ENCODE data around the gene CUBN. TPM values are rescaled to one million over a fixed set of nuclear protein-coding genes. Genes with fewer than 3 reads are reported as not detected.

The CUBN gene
- total RNA-seq, 1 donor from 2014 or later: 0.30 TPM

GRCh38 chr10:17073725-17074540, 55.7 kb downstream of the CUBN start:
- H3K4me1 Mint-ChIP-seq (ENCODE audit: low read depth): peaks cover 5% of the 10 kb centered on the region
- no peak for DNase-seq (ENCODE audit: low spot score)
- intact Hi-C loops (cut with micrococcal nuclease): no loop called here
- H3K36me3 Mint-ChIP-seq (ENCODE audit: low read depth): no peaks in the 10 kb centered on the region
- H3K27me3 Mint-ChIP-seq (ENCODE audit: low read depth): peaks cover 12% of the 10 kb centered on the region
- no peak overlapping the region for H3K4me3 Mint-ChIP-seq (ENCODE audit: low read depth)
- H3K27ac Mint-ChIP-seq: no peak overlapping the region
- no peaks in the 10 kb centered on the region for H3K9me3 Mint-ChIP-seq

DNA sequence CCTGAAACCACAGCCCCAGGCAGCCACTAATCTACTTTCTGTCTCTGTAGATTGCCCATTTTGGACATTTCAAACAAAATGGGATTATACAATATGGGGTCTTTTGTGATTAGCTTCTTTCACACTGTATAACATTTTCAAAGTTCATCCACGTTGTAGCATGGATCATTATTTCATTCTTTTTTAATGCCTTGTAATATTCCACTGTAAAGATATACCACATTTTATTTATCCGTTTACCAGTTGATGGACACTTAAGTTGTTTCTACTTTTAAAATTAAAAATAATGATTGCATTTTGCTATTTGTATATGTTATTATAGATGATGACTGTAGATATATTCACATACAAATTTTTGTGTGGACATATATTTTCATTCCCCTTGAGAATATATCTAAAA, 60.7 kb downstream of the CUBN start:
- no peak overlapping the region for H3K4me3 Mint-ChIP-seq (ENCODE audit: low read depth)
- peaks cover 16% of the 10 kb centered on the region for H3K4me1 Mint-ChIP-seq (ENCODE audit: low read depth)
- DNase-seq (ENCODE audit: low spot score): no peak
- no peaks in the 10 kb centered on the region for H3K9me3 Mint-ChIP-seq
- H3K27ac Mint-ChIP-seq: no peak overlapping the region
- intact Hi-C loops (cut with micrococcal nuclease): no loop called here
- no peaks in the 10 kb centered on the region for H3K36me3 Mint-ChIP-seq (ENCODE audit: low read depth)
- peaks cover 25% of the 10 kb centered on the region for H3K27me3 Mint-ChIP-seq (ENCODE audit: low read depth)

DNA sequence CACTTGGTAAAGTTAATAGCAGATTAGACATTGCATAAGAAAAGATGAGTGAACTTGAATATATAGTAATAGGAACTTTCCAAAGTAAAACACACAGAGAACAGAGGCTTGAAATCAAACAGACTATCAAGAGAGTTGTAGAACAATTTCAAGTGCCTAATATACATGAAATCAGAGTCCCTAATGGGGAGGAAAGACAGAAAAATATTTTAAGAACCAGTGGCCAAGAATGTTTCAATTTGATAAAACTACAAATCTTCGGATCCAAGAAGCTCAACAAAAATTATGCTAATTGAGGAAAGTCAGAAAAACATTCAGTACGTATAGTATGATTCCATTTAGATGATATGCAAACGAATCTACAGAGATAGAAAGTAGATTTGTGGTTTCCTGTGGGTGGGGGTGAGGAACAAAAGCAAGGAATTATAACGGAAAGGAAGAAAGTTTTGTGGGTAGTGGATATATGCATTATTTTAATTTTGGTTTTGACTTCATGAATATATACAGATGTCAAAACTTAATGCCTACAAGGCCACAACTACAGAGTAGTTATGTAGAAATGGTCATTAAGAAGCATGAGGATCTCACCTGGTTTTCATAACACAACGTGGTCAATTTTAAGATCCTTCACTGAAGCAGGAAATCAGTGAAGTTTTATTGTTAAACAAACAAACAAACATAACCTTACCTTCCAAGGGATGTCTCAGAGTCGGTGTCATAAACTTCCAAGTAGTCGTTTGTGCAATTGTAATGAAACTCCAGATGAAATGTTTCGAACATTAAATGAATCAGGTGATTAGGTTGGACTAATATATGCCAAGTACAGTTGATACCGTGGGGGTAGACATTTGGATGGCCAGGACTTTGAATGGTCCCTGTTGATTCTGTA, 62.0 kb downstream of the CUBN start:
- no peak for DNase-seq (ENCODE audit: low spot score)
- H3K9me3 Mint-ChIP-seq: no peaks in the 10 kb centered on the region
- peaks cover 25% of the 10 kb centered on the region for H3K27me3 Mint-ChIP-seq (ENCODE audit: low read depth)
- no peak overlapping the region for H3K4me3 Mint-ChIP-seq (ENCODE audit: low read depth)
- H3K27ac Mint-ChIP-seq: no peak overlapping the region
- no peaks in the 10 kb centered on the region for H3K36me3 Mint-ChIP-seq (ENCODE audit: low read depth)
- intact Hi-C loops (cut with micrococcal nuclease): loop anchor here (2.0 kb wide), 1 partner anchor 45 kb away; no protein-coding TSS in a partner anchor
- peaks cover 19% of the 10 kb centered on the region for H3K4me1 Mint-ChIP-seq (ENCODE audit: low read depth)

DNA sequence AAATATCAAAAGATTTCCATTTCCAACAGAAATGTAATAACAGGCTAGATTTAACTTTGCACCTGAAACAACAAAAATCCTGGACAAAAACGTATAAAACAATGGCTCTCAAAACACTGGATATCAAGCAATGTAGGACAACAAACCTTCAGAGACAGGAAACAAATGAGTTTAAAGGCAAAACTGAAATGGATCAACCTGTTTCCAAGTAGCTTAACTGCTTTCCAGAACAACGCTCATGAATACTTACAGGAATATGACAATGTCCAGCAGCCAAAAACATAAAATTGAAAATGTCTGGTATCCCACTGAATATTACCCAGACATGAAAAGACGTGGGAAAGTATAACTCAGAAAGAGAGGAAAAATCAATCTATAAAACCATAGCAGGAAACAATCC, 62.8 kb downstream of the CUBN start:
- intact Hi-C loops (cut with micrococcal nuclease): loop anchor here (2.0 kb wide), 1 partner anchor 44 kb away; no protein-coding TSS in a partner anchor
- no peak for DNase-seq (ENCODE audit: low spot score)
- Mint-ChIP-seq H3K4me1 (ENCODE audit: low read depth) (peaks cover 25% of the 10 kb centered on the region), H3K36me3 (ENCODE audit: low read depth) (no peaks in the 10 kb centered on the region), H3K27me3 (ENCODE audit: low read depth) (peaks cover 18% of the 10 kb centered on the region), H3K9me3 (no peaks in the 10 kb centered on the region), H3K4me3 (ENCODE audit: low read depth) (no peak overlapping the region), H3K27ac (no peak overlapping the region)

DNA sequence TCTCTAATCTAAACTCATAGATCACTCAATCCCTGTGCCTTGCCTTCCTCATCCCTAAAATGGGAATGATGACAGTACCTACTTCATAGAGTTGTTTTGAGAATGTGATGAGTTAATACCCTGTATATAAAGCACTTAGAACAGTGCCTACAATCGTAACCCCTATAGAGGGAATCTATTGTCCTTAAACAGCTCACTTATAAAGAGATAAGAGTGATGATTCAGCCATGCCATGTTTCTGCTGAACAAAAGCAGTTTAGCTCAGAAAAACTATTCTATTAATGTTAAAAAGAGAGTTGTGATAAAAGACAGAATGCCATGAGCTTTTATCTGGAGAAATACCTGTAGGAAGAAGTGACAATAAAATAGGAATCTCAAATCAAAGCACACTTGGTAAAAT, 63.6 kb downstream of the CUBN start:
- Mint-ChIP-seq H3K4me3 (ENCODE audit: low read depth) (no peak overlapping the region), H3K36me3 (ENCODE audit: low read depth) (no peaks in the 10 kb centered on the region), H3K27me3 (ENCODE audit: low read depth) (peaks cover 17% of the 10 kb centered on the region), H3K9me3 (no peaks in the 10 kb centered on the region), H3K27ac (no peak overlapping the region), H3K4me1 (ENCODE audit: low read depth) (peaks cover 33% of the 10 kb centered on the region)
- intact Hi-C loops (cut with micrococcal nuclease): loop anchor here (2.0 kb wide), 1 partner anchor 43 kb away; no protein-coding TSS in a partner anchor
- DNase-seq (ENCODE audit: low spot score): no peak

- H3K4me3 Mint-ChIP-seq (ENCODE audit: low read depth): no peak overlapping the region
- no peak overlapping the region for H3K27ac Mint-ChIP-seq
- peaks cover 13% of the 10 kb centered on the region for H3K27me3 Mint-ChIP-seq (ENCODE audit: low read depth)
- H3K36me3 Mint-ChIP-seq (ENCODE audit: low read depth): no peaks in the 10 kb centered on the region
- H3K9me3 Mint-ChIP-seq: no peaks in the 10 kb centered on the region
- no peak for DNase-seq (ENCODE audit: low spot score)
- peaks cover 33% of the 10 kb centered on the region for H3K4me1 Mint-ChIP-seq (ENCODE audit: low read depth)
- intact Hi-C loops (cut with micrococcal nuclease): no loop called here
Observed at GRCh38 chr10:17065273-17065672, 64.3 kb downstream of the CUBN start.

- intact Hi-C loops (cut with micrococcal nuclease): loop anchor here (5.0 kb wide), 1 partner anchor 193 kb away; no protein-coding TSS in a partner anchor
- Mint-ChIP-seq H3K27ac (no peak overlapping the region), H3K9me3 (no peaks in the 10 kb centered on the region), H3K36me3 (ENCODE audit: low read depth) (no peaks in the 10 kb centered on the region), H3K4me3 (ENCODE audit: low read depth) (no peak overlapping the region), H3K4me1 (ENCODE audit: low read depth) (peaks cover 33% of the 10 kb centered on the region), H3K27me3 (ENCODE audit: low read depth) (peaks cover 14% of the 10 kb centered on the region)
- no peak for DNase-seq (ENCODE audit: low spot score)
Observed at GRCh38 chr10:17064435-17064834, 65.2 kb downstream of the CUBN start.

DNA sequence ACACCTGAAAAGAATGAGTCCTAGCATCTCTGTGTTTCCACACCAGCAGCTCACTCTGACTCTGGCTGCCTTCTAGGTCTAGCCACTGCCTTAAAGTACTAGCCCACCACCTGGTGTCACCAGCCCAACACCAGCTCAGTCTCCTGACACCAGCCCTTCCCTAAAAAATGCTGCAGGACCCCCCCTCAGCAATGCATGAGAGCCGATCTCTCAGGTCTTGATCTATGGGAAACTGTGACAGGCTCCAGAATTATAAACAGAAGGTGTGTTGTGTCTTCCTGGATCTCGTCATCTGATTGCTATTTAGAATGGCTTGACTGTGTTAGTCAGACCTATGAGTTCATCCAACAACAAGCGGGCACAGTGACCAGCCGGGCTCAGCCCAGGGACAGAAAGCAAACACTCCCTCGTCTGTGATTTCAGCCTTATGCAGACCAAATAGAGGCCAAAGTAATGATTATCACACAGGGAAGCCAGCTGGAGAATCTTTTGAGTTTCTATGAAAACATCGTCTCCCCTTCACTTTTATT, 66.6 kb downstream of the CUBN start:
- H3K4me3 Mint-ChIP-seq (ENCODE audit: low read depth): no peak overlapping the region
- no peaks in the 10 kb centered on the region for H3K9me3 Mint-ChIP-seq
- no peak for DNase-seq (ENCODE audit: low spot score)
- intact Hi-C loops (cut with micrococcal nuclease): loop anchor here (5.0 kb wide), 1 partner anchor 194 kb away; no protein-coding TSS in a partner anchor
- peaks cover 36% of the 10 kb centered on the region for H3K4me1 Mint-ChIP-seq (ENCODE audit: low read depth)
- no peaks in the 10 kb centered on the region for H3K36me3 Mint-ChIP-seq (ENCODE audit: low read depth)
- peaks cover 17% of the 10 kb centered on the region for H3K27me3 Mint-ChIP-seq (ENCODE audit: low read depth)
- no peak overlapping the region for H3K27ac Mint-ChIP-seq

GRCh38 chr10:17062493-17062892, 67.1 kb downstream of the CUBN start:
- peaks cover 30% of the 10 kb centered on the region for H3K4me1 Mint-ChIP-seq (ENCODE audit: low read depth)
- no peak overlapping the region for H3K27ac Mint-ChIP-seq
- intact Hi-C loops (cut with micrococcal nuclease): loop anchor here (5.0 kb wide), 1 partner anchor 195 kb away; no protein-coding TSS in a partner anchor
- no peak for DNase-seq (ENCODE audit: low spot score)
- no peaks in the 10 kb centered on the region for H3K36me3 Mint-ChIP-seq (ENCODE audit: low read depth)
- H3K27me3 Mint-ChIP-seq (ENCODE audit: low read depth): peaks cover 17% of the 10 kb centered on the region
- H3K4me3 Mint-ChIP-seq (ENCODE audit: low read depth): no peak overlapping the region
- H3K9me3 Mint-ChIP-seq: no peaks in the 10 kb centered on the region

- Mint-ChIP-seq H3K4me1 (ENCODE audit: low read depth) (peaks cover 26% of the 10 kb centered on the region), H3K4me3 (ENCODE audit: low read depth) (no peak overlapping the region), H3K36me3 (ENCODE audit: low read depth) (no peaks in the 10 kb centered on the region), H3K27me3 (ENCODE audit: low read depth) (peaks cover 17% of the 10 kb centered on the region), H3K9me3 (no peaks in the 10 kb centered on the region), H3K27ac (no peak overlapping the region)
- DNase-seq (ENCODE audit: low spot score): no peak
- intact Hi-C loops (cut with micrococcal nuclease): loop anchor here (5.0 kb wide), 1 partner anchor 195 kb away; no protein-coding TSS in a partner anchor
Observed at GRCh38 chr10:17062009-17062408, 67.6 kb downstream of the CUBN start.

DNA sequence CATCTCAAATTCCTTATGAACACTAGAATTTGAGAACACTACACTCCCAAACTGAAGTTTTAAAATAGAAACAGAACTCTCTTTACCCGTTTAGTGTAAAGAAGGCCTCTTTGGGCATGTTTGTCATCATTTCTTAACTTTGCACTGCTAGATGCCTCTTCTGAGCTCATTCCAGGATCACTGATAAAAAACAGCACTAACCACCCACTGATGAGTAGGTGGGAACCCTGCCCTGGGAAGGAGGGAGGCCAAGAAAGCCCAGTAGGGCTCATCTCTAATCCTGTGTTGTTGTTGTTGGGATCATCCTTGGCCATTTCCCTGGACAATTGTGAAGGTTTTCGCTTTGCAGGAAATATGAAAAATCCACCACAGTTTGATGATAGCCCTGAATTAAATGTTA, 68.2 kb downstream of the CUBN start:
- no peak for DNase-seq (ENCODE audit: low spot score)
- H3K9me3 Mint-ChIP-seq: no peaks in the 10 kb centered on the region
- no peak overlapping the region for H3K4me3 Mint-ChIP-seq (ENCODE audit: low read depth)
- no peaks in the 10 kb centered on the region for H3K36me3 Mint-ChIP-seq (ENCODE audit: low read depth)
- peaks cover 18% of the 10 kb centered on the region for H3K27me3 Mint-ChIP-seq (ENCODE audit: low read depth)
- intact Hi-C loops (cut with micrococcal nuclease): loop anchor here (5.0 kb wide), 1 partner anchor 196 kb away; no protein-coding TSS in a partner anchor
- peaks cover 23% of the 10 kb centered on the region for H3K4me1 Mint-ChIP-seq (ENCODE audit: low read depth)
- H3K27ac Mint-ChIP-seq: no peak overlapping the region

GRCh38 chr10:17060289-17060688, 69.3 kb downstream of the CUBN start:
- H3K4me3 Mint-ChIP-seq (ENCODE audit: low read depth): no peak overlapping the region
- no peak for DNase-seq (ENCODE audit: low spot score)
- intact Hi-C loops (cut with micrococcal nuclease): loop anchor here (5.0 kb wide), 1 partner anchor 197 kb away; no protein-coding TSS in a partner anchor
- H3K9me3 Mint-ChIP-seq: no peaks in the 10 kb centered on the region
- peaks cover 20% of the 10 kb centered on the region for H3K4me1 Mint-ChIP-seq (ENCODE audit: low read depth)
- H3K27ac Mint-ChIP-seq: no peak overlapping the region
- H3K36me3 Mint-ChIP-seq (ENCODE audit: low read depth): no peaks in the 10 kb centered on the region
- peaks cover 10% of the 10 kb centered on the region for H3K27me3 Mint-ChIP-seq (ENCODE audit: low read depth)

Measured in activated T-helper 2 cell treated with anti-CD3 and anti-CD28 coated beads, Interferon-gamma antibody, Interleukin-2, Interleukin-4, amounts not matched to agents 10 μg/mL and 5 μg/mL and 100 μg/mL, durations not matched to agents 14 hours and 24 hours and 36 hours (primary cell).